ENCODE measurements around the gene PDZK1IP1. TPM values are rescaled to one million over a fixed set of nuclear protein-coding genes. Genes with fewer than 3 reads are reported as not detected.
"Not testable (repeated sequence)": the region's sequence is repeated elsewhere in the genome, so short reads cannot be mapped to it uniquely, and the experiment has no call there.

PDZK1IP1 gene
- total and polyA plus RNA-seq, 2 of the 4 experiments (the other 2 are of a cell fraction) = not detected

- H2AK9ac ChIP-seq (replicated peaks; ENCODE audit: low read depth, low read length, poor library complexity); H4K91ac ChIP-seq (ENCODE audit: insufficient read depth, low read depth, low read length); DNase-seq; H3K18ac ChIP-seq (ENCODE audit: low read depth, low read length); in situ Hi-C loops (cut with MboI; ENCODE audit: low sequenced_read_pairs); H3K4ac ChIP-seq (ENCODE audit: low read depth, low read length); H3K4me2 ChIP-seq (ENCODE audit: low read depth, low read length); ATAC-seq (ENCODE audit: low read depth); H4K5ac ChIP-seq (ENCODE audit: low read depth, low read length); H3K27ac ChIP-seq (ENCODE audit: insufficient read depth, low read length); H3K14ac ChIP-seq (replicated peaks; ENCODE audit: low read depth, low read length); H2BK20ac ChIP-seq (ENCODE audit: low read depth, low read length); H4K8ac ChIP-seq (ENCODE audit: low read depth in 2 of 2, low read length in 2 of 2); CTCF ChIA-PET; H3K36me3 ChIP-seq (ENCODE audit: control insufficient read depth, insufficient read depth, low read length); H3K56ac ChIP-seq (ENCODE audit: extremely low read depth, insufficient read depth, low read length); H3K23ac ChIP-seq (ENCODE audit: low read depth, low read length); H3K9ac ChIP-seq (ENCODE audit: low read depth, low read length); H3K9me1 ChIP-seq (ENCODE audit: insufficient read depth, low read length); H3K9me3 ChIP-seq (ENCODE audit: control insufficient read depth, insufficient read depth, low read length); H2BK5ac ChIP-seq (ENCODE audit: low read depth, low read length, poor library complexity, severe bottlenecking); H3K4me1 ChIP-seq (ENCODE audit: control insufficient read depth, insufficient read depth, low read length); H3K79me1 ChIP-seq (ENCODE audit: low read depth in 1 of 2, low read length in 2 of 2); H3K4me3 ChIP-seq (ENCODE audit: insufficient read depth, low read depth, low read length); H2BK120ac ChIP-seq (ENCODE audit: low read depth, low read length); H2BK15ac ChIP-seq (ENCODE audit: low read depth, low read length); H2AFZ ChIP-seq (replicated peaks; ENCODE audit: low read length, poor library complexity); H3K27me3 ChIP-seq (ENCODE audit: control insufficient read depth, insufficient read depth, low read length); dilution Hi-C loops (cut with HindIII; ENCODE audit: low sequenced_read_pairs, unreplicated experiment); intact Hi-C loops (cut with micrococcal nuclease); H2AK5ac ChIP-seq (ENCODE audit: low read depth, low read length); POLR2A ChIA-PET (ENCODE audit: unreplicated experiment); H4K20me1 ChIP-seq (ENCODE audit: insufficient read depth, low read length); BruUV-seq (replicated peaks): not testable (repeated sequence)
- WGBS, 2 experiments (ENCODE audit: extremely low coverage in 2 of 2, insufficient read length in 1 of 2) = no CpG with 5 or more reads among the region's 3 CpGs
Observed at GRCh38 chr1:47157957-47158356, 31.9 kb downstream of the PDZK1IP1 start.

- H4K20me1 ChIP-seq (ENCODE audit: insufficient read depth, low read length); H2AFZ ChIP-seq (replicated peaks; ENCODE audit: low read length, poor library complexity); H2BK5ac ChIP-seq (ENCODE audit: low read depth, low read length, poor library complexity, severe bottlenecking); H3K9ac ChIP-seq (ENCODE audit: low read depth, low read length); H3K56ac ChIP-seq (ENCODE audit: extremely low read depth, insufficient read depth, low read length); H3K4me3 ChIP-seq (ENCODE audit: insufficient read depth, low read depth, low read length); H4K5ac ChIP-seq (ENCODE audit: low read depth, low read length); H2BK15ac ChIP-seq (ENCODE audit: low read depth, low read length); H3K9me3 ChIP-seq (ENCODE audit: control insufficient read depth, insufficient read depth, low read length); H2AK9ac ChIP-seq (replicated peaks; ENCODE audit: low read depth, low read length, poor library complexity); DNase-seq; H3K4me1 ChIP-seq (ENCODE audit: control insufficient read depth, insufficient read depth, low read length); H2BK20ac ChIP-seq (ENCODE audit: low read depth, low read length); H3K36me3 ChIP-seq (ENCODE audit: control insufficient read depth, insufficient read depth, low read length); H3K4ac ChIP-seq (ENCODE audit: low read depth, low read length); H3K23ac ChIP-seq (ENCODE audit: low read depth, low read length); H3K27me3 ChIP-seq (ENCODE audit: control insufficient read depth, insufficient read depth, low read length); H3K9me1 ChIP-seq (ENCODE audit: insufficient read depth, low read length); H2AK5ac ChIP-seq (ENCODE audit: low read depth, low read length); POLR2A ChIA-PET (ENCODE audit: unreplicated experiment); H3K79me1 ChIP-seq (ENCODE audit: low read depth in 1 of 2, low read length in 2 of 2); BruUV-seq (replicated peaks); H3K14ac ChIP-seq (replicated peaks; ENCODE audit: low read depth, low read length); H4K8ac ChIP-seq (ENCODE audit: low read depth in 2 of 2, low read length in 2 of 2); intact Hi-C loops (cut with micrococcal nuclease); in situ Hi-C loops (cut with MboI; ENCODE audit: low sequenced_read_pairs); H3K27ac ChIP-seq (ENCODE audit: insufficient read depth, low read length); H3K18ac ChIP-seq (ENCODE audit: low read depth, low read length); H2BK120ac ChIP-seq (ENCODE audit: low read depth, low read length); H4K91ac ChIP-seq (ENCODE audit: insufficient read depth, low read depth, low read length); CTCF ChIA-PET; ATAC-seq (ENCODE audit: low read depth); dilution Hi-C loops (cut with HindIII; ENCODE audit: low sequenced_read_pairs, unreplicated experiment); H3K4me2 ChIP-seq (ENCODE audit: low read depth, low read length): not testable (repeated sequence)
Observed at GRCh38 chr1:47156457-47156856, 33.4 kb downstream of the PDZK1IP1 start.
